GM18951 (cell line): ENCODE measurements around the gene NEU3.
"Not testable (repeated sequence)": the region's sequence is repeated elsewhere in the genome, so short reads cannot be mapped to it uniquely, and the experiment has no call there.

Experiments
- POLR2A ChIP-seq: IDR thresholded peaks from 4 replicates; pipeline ENCODE4 v1.6.1; 2011; ENCODE audit warnings: mild to moderate bottlenecking; ENCODE audit not compliant: insufficient read length, insufficient read depth; ENCODE audit errors: extremely low read depth
- in situ Hi-C: fragments of 300-500 bp; cut with MboI; formaldehyde crosslinking; loops from one replicate; pipeline ENCODE4 v1.12.0; 2022; ENCODE audit warnings: low sequenced_read_pairs, mixed read lengths, inconsistent platforms; ENCODE audit not compliant: unreplicated experiment

The NEU3 gene

DNA sequence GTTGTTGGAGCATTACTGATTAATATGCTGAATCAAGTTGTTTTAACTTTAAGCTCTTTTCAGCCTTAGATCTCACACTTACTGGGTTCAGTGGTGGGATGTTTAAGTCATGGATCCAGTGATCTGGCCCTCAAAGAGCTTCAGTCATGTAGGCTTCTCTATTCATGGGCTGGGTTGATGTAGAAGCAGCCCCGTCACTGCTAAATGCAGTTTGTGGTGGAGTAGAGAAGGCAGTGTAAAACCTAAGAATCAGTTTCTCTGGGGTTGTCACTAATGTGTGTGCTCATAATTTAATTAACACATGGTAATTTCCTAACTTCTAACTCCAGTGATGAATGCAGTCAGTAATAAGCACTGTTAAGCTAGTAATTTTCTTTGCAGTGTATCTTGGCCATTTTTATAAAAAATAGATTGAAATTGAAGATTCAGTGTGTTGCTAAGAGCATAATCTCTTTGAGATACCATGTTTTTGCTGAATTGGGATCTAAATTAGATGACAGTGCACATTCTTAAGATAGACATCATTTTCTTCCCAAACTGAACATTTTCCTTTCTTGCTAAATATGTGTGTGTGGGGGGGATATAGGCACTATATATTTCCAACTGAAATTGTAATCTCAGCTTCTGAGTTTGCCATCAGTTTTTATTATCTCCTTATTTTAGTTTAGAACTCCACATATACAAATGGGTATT lies 30.6 kb upstream of the NEU3 start:
- no peak for TF ChIP-seq POLR2A
- in situ Hi-C loops = no loop called here

- in situ Hi-C loops = not testable (repeated sequence)
Observed at GRCh38 chr11:74960128-74960527, 28.6 kb upstream of the NEU3 start.

GRCh38 chr11:74966651-74967050 lies 22.1 kb upstream of the NEU3 start:
- no peak for TF ChIP-seq POLR2A

DNA sequence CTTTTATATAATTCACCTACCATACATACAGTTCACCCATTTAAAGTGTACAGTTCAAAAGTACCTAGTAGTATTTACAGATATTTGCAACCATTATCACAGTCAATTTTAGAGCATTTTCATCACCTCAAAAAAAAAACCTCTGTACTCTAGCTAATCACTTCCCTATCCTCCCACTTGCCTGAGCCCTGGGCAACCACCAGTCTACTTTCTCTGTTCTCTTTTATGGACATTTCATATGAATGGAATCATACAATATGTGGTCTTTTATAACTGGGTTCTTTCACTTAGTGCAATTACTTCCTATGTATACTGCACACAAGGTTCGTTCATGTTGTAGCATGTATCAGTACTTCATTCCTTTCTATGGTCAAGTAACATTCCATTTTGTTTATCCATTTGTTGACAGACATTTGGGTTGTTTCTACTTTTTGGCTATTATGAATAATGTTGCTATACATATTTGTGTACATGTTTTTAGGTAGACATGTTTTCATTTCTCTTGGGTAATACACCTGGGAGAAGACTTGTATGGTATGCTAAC lies 17.8 kb upstream of the NEU3 start:
- no peak for TF ChIP-seq POLR2A
- in situ Hi-C loops = no loop called here

More at GRCh38 chr11:74966651-74967050, 22.1 kb upstream of the NEU3 start:
- in situ Hi-C loops = no loop called here

GRCh38 chr11:74971424-74971823 lies 17.3 kb upstream of the NEU3 start:
- in situ Hi-C loops = no loop called here

DNA sequence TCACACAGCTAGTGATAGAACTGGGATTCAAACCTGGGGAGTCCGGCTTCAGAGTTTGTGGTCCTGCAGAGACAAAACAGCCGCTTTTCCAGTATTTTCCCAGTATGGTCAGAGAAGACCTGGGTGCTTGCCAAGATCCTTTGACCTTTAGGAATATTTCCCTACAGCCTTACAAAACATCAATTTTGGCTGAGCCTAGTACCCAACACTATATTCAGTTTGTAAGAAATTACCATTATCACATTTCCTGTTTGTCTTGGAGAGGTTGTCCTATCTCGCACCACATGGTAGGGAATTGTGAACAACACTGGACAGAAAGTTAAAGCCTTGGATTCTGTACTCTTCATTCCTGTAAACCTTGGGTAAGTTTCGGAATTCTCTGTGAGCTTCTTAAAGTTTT lies 10.7 kb upstream of the NEU3 start:
- no peak for TF ChIP-seq POLR2A
- in situ Hi-C loops = no loop called here

More at GRCh38 chr11:74971424-74971823, 17.3 kb upstream of the NEU3 start:
- TF ChIP-seq POLR2A = no peak

- no peak for TF ChIP-seq POLR2A
- in situ Hi-C loops = no loop called here
Observed at GRCh38 chr11:74980634-74981033, 8.1 kb upstream of the NEU3 start.

DNA sequence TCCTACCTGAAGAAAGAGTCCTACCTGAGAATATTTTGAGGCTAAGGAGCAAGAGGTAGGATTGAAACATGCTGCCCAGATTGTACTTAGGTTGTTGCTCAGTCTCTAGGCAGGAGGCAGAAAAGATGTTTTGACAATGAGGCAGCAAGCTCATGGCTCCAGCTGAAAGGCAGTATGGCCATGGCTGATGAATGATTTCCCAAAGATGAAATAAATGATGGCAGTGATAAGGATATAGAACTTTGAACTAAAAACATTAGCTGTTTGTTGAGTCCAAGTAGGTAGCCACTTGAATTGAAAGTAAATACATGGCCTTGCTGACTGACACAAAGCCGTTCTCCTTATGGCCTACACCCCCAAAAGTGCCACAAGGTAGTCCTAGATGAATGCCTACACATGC lies 6.8 kb upstream of the NEU3 start:
- in situ Hi-C loops = no loop called here
- TF ChIP-seq POLR2A = no peak

DNA sequence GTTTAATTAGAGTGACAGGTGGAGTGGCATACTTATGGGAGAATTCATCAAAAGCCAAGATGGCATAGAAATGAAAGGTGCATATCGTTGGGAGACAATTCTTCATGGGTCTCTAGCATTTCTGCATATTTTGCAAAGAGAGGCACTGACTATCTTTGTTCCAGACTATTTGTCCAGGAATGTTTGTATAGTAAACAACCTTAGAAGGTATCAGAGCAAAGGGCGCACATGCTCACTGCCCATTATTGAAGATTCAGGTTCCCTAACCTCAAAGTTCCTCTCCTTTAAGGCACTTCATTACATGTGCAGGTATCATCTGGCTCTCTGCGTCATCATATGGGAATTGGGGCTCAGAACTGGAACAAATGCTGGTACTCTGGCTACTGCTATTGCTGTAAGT lies 4.7 kb upstream of the NEU3 start:
- in situ Hi-C loops = no loop called here
- no peak for TF ChIP-seq POLR2A

DNA sequence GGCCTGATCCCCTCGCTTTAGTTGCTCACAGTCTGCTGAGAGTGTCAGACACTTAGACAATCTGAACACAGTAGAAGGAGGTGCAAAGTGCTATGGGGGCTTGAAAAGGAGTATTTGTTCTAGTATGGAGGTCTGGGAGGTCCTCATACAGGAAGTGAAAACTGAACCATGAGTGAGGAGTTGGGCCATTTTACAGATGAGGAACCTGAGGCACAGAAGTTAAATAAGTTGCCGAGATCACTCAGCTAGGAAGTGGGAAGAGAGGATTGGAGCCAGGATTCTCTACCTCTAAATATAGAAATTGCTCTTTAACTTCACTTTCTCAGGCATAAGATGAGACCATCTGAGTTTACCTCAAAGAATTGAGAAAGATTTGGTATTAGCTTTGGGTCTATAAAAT lies 4.0 kb upstream of the NEU3 start:
- in situ Hi-C loops = no loop called here

GRCh38 chr11:74989260-74989638 lies 516 bp downstream of the NEU3 start:
- in situ Hi-C loops = no loop called here
- no peak for TF ChIP-seq POLR2A

More for the DNA sequence above, 4.0 kb upstream of the NEU3 start:
- TF ChIP-seq POLR2A = no peak

- in situ Hi-C loops = not testable (repeated sequence)
Observed at GRCh38 chr11:74990150-74990549, 1.4 kb downstream of the NEU3 start.

DNA sequence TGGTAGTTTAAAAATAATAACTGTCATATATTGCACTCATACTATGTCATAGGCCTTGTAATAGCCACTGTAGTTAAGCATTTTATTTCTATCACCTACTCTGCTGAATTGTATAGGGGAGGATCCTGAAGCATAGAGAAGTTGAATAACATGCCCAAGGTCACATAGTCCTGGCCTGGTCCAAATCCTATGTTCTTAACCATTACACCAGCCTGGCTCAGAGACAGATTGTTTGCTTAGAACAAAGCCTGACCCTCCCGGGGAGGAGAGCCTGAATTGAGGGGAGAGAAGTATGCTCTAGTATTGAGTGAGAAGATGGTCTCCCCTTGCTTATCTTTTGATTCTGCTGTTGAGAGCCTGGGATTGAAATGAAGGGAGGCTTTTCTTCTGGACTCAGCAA lies 2.2 kb downstream of the NEU3 start:
- TF ChIP-seq POLR2A = no peak
- in situ Hi-C loops = no loop called here

- in situ Hi-C loops = no loop called here
- TF ChIP-seq POLR2A = no peak
Observed at GRCh38 chr11:74992852-74993251, 4.1 kb downstream of the NEU3 start.

- TF ChIP-seq POLR2A = no peak
- in situ Hi-C loops = no loop called here
Observed at GRCh38 chr11:75000975-75001354, 12.2 kb downstream of the NEU3 start.
